HG03066 (cell line): ENCODE results near the gene PCSK1N.

ENCODE experiments used
- ATAC-seq: cut with Tn5 transposase; IDR thresholded peaks from one replicate; pipeline ENCODE4 v1.9.1; 2021; ENCODE audit warnings: low read depth; ENCODE audit not compliant: unreplicated experiment

Gene PCSK1N

GRCh38 chrX:48791063-48791820 lies 44.2 kb downstream of the PCSK1N start:
- no peak for ATAC-seq

GRCh38 chrX:48790477-48790876 lies 44.9 kb downstream of the PCSK1N start:
- ATAC-seq: no peak

GRCh38 chrX:48789366-48790220 lies 45.8 kb downstream of the PCSK1N start:
- ATAC-seq: no peak

GRCh38 chrX:48787505-48788443 lies 47.6 kb downstream of the PCSK1N start:
- no peak for ATAC-seq

GRCh38 chrX:48786825-48787504 lies 48.4 kb downstream of the PCSK1N start:
- ATAC-seq: no peak

GRCh38 chrX:48786341-48786800 lies 49.0 kb downstream of the PCSK1N start, which contains the start of gene GATA1:
Gene GATA1 (plus strand): TSS chrX:48786590. CDS start chrX:48791110, 4,520 bp downstream.
- ATAC-seq: no peak

- no peak for ATAC-seq
Observed at GRCh38 chrX:48785540-48786214, 49.7 kb downstream of the PCSK1N start.

- ATAC-seq: no peak
Observed at GRCh38 chrX:48785186-48785539, 50.2 kb downstream of the PCSK1N start.

GRCh38 chrX:48784726-48785125 lies 50.7 kb downstream of the PCSK1N start:
- no peak for ATAC-seq

- ATAC-seq: no peak
Observed at GRCh38 chrX:48782795-48783194, 52.6 kb downstream of the PCSK1N start.

GRCh38 chrX:48782216-48782615 lies 53.2 kb downstream of the PCSK1N start:
- ATAC-seq: no peak

GRCh38 chrX:48781705-48782104 lies 53.7 kb downstream of the PCSK1N start:
- no peak for ATAC-seq
